Liver (tissue), 3 donors: ENCODE measurements around the gene EDIL3.

Source experiments
- SP1 ChIP-seq: IDR thresholded peaks from 2 replicates; pipeline ENCODE4 v1.6.1; 2018; ENCODE audit warnings: antibody characterized with exemption, mild to moderate bottlenecking
- TF ChIP-seq, protein P1 (sequence below): fragments of 150-350 bp; IDR thresholded peaks from 2 replicates; pipeline ENCODE4 v1.5.1; 2017; ENCODE audit warnings: improper control_type of control experiment, low read depth, low read length; ENCODE audit not compliant: missing input control
- donor health status: healthy.
- donor health status: healthy.

DNA sequence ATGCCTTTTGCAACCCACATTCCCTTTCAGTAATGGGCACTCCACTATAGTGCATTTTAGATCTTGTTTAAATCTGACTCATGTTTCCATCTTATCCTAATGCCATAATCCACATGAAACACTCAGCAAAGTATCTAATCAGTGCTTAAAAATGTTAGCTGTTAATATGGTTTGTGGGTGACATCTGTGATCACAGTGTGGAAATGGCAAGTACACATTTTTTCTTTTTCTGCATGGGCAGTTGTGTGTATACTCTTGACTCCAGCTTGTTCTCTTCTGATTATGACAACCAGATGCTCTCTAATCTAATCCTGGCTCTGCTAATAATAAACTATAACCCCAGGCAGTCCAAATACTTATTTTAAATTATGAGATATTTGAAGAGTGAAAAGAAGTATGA, 103.3 kb downstream of the EDIL3 start:
- TF ChIP-seq, protein P1, sequence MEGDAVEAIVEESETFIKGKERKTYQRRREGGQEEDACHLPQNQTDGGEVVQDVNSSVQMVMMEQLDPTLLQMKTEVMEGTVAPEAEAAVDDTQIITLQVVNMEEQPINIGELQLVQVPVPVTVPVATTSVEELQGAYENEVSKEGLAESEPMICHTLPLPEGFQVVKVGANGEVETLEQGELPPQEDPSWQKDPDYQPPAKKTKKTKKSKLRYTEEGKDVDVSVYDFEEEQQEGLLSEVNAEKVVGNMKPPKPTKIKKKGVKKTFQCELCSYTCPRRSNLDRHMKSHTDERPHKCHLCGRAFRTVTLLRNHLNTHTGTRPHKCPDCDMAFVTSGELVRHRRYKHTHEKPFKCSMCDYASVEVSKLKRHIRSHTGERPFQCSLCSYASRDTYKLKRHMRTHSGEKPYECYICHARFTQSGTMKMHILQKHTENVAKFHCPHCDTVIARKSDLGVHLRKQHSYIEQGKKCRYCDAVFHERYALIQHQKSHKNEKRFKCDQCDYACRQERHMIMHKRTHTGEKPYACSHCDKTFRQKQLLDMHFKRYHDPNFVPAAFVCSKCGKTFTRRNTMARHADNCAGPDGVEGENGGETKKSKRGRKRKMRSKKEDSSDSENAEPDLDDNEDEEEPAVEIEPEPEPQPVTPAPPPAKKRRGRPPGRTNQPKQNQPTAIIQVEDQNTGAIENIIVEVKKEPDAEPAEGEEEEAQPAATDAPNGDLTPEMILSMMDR, result no peak
- no peak for TF ChIP-seq SP1
